DMS79 treated with DMSO at 0.1 percent for 48 hours (cell line): ENCODE measurements around the gene TCF21.
"Not testable (repeated sequence)": the region's sequence is repeated elsewhere in the genome, so short reads cannot be mapped to it uniquely, and the experiment has no call there.

Experiments used
- DNase-seq: peaks from one replicate; lab custom pipeline; 2025; lab: John Stamatoyannopoulos, UW

The TCF21 gene

GRCh38 chr6:133923938-133924593, 35.2 kb downstream of the TCF21 start:
- DNase-seq, result peak; percentile 61

GRCh38 chr6:133931221-133931620, 42.3 kb downstream of the TCF21 start:
- not testable (repeated sequence) for DNase-seq

GRCh38 chr6:133936352-133936751, 47.4 kb downstream of the TCF21 start:
- not testable (repeated sequence) for DNase-seq

- no peak for DNase-seq
These were observed 49.0 kb downstream of the TCF21 start for GRCh38 chr6:133937909-133938308.

GRCh38 chr6:133938533-133938932, 49.6 kb downstream of the TCF21 start:
- DNase-seq, result no peak

- DNase-seq, result no peak
These were observed 51.1 kb downstream of the TCF21 start for GRCh38 chr6:133939778-133940667.
